DND-41 (cell line): ENCODE results near the gene GSTA5.
"Not testable (repeated sequence)": the region's sequence is repeated elsewhere in the genome, so short reads cannot be mapped to it uniquely, and the experiment has no call there.

ENCODE experiments used
- ATAC-seq: fragments of 200-7000 bp; cut with Tn5 transposase; 3 replicates; pipeline ENCODE4 v1.9.1; 2021; ENCODE audit warnings: low read depth; ENCODE audit not compliant: insufficient read depth
- DNase-seq: peaks from one replicate; pipeline ENCODE4 v3.0.0-alpha.2; 2020
- H2AFZ ChIP-seq: 2 replicates; pipeline ENCODE4 v1.6.0; 2012; ENCODE audit warnings: low read depth, low read length
- H3K27ac ChIP-seq: 2 replicates; pipeline ENCODE4 v1.5.1; 2012; ENCODE audit warnings: low read length, inconsistent platforms
- H3K27me3 ChIP-seq: fragments of 200-600 bp; sonication (generic); 2 replicates; pipeline ENCODE4 v1.6.0; 2012; ENCODE audit warnings: low read length, mild to moderate bottlenecking, inconsistent platforms; ENCODE audit not compliant: insufficient read depth, poor library complexity
- H3K36me3 ChIP-seq: 2 replicates; pipeline ENCODE4 v1.5.1; 2012; ENCODE audit warnings: low read length, inconsistent platforms; ENCODE audit not compliant: insufficient read depth
- H3K4me1 ChIP-seq: 2 replicates; pipeline ENCODE4 v1.5.1; 2012; ENCODE audit warnings: mild to moderate bottlenecking, low read length; ENCODE audit not compliant: insufficient read depth
- H3K4me2 ChIP-seq: 2 replicates; pipeline ENCODE4 v1.6.0; 2012; ENCODE audit warnings: mild to moderate bottlenecking, moderate library complexity, low read length, inconsistent platforms; ENCODE audit not compliant: insufficient read depth
- H3K4me3 ChIP-seq, 2 experiments: fragments of 200-600 bp in 1 of 2; shearing (Covaris generic) in 1 of 2; 2 replicates each; pipeline ENCODE4 v1.5.1; 2012 to 2016; ENCODE audit warnings: inconsistent platforms in 2 of 2, low read length in 2 of 2, mild to moderate bottlenecking in 2 of 2, low read depth in 1 of 2, moderate library complexity in 1 of 2
- H3K79me2 ChIP-seq: 2 replicates; pipeline ENCODE4 v1.6.0; 2012; ENCODE audit warnings: low read length, inconsistent platforms; ENCODE audit not compliant: insufficient read depth
- H3K9ac ChIP-seq: 2 replicates; pipeline ENCODE4 v1.6.0; 2012; ENCODE audit warnings: low read depth, mild to moderate bottlenecking, inconsistent platforms, low read length, moderate library complexity
- H3K9me3 ChIP-seq: 2 replicates; pipeline ENCODE4 v1.5.1; 2012; ENCODE audit warnings: low read length, moderate library complexity, mild to moderate bottlenecking, inconsistent platforms; ENCODE audit not compliant: insufficient read depth, severe bottlenecking
- H4K20me1 ChIP-seq: 2 replicates; pipeline ENCODE4 v1.6.0; 2012; ENCODE audit warnings: low read length; ENCODE audit not compliant: insufficient read depth
- CTCF ChIP-seq: IDR thresholded peaks from 2 replicates; pipeline ENCODE4 v1.5.1; 2012; ENCODE audit warnings: borderline replicate concordance, low read length, moderate library complexity, mild to moderate bottlenecking; ENCODE audit not compliant: poor library complexity, severe bottlenecking; ENCODE audit errors: extremely low read depth
- EZH2 ChIP-seq: IDR thresholded peaks from 3 replicates; pipeline ENCODE4 v1.6.1; 2012; ENCODE audit warnings: borderline replicate concordance, low read depth, mild to moderate bottlenecking, moderate library complexity, low read length, inconsistent platforms; ENCODE audit not compliant: severe bottlenecking

Gene GSTA5

DNA sequence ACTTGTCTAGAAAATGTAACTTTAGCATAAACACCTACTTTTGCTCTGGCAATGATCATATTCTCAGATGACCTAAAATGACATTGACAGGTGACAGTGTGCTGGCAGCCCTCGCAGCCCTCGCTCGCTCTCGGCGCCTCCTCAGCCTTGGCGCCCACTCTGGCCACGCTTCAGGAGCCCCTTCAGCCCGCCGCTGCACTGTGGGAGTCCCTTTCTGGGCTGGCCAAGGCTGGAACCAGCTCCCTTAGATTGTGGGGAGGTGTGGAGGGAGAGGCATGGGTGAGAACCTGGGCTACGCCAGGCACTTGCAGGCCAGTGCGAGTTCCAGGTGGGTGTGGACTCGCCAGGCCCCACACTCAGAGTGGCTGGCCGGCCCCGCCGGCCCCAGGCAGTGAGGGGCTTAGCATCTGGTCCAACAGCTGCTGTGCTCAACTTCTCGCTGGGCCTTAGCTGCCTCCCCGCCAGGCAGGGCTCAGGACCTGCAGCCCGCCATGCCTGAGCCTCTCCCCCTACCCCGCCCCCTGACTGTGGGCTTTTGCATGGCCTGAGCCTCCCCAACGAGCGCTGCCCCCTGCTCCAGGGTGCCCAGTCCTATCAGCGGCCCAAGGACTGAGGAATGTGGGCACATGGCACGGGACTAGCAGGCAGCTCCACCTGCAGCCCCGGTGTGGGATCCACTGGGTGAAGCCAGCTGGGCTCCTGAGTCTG is 54.2 kb downstream of the GSTA5 start:
- Histone ChIP-seq H3K4me1 (no peaks in the 10 kb centered on the region), H3K9ac (no peak overlapping the region), H3K79me2 (no peaks in the 10 kb centered on the region), H3K4me2 (no peak overlapping the region), H3K4me3 (no peak overlapping the region), H3K27me3 (peaks cover under 1% of the 10 kb centered on the region), H3K36me3 (no peaks in the 10 kb centered on the region), H3K27ac (no peak overlapping the region), H3K9me3 (no peaks in the 10 kb centered on the region), H2AFZ (no peak overlapping the region), H4K20me1 (no peaks in the 10 kb centered on the region)
- TF ChIP-seq CTCF (no peak), EZH2 (no peak)
- DNase-seq (no peak), ATAC-seq (no peak)

- H3K4me2 ChIP-seq, ATAC-seq, H3K36me3 ChIP-seq, H3K27ac ChIP-seq, H3K4me1 ChIP-seq, H2AFZ ChIP-seq, H4K20me1 ChIP-seq, H3K9me3 ChIP-seq, H3K4me3 ChIP-seq, H3K79me2 ChIP-seq, H3K9ac ChIP-seq: not testable (repeated sequence)
- peak; percentile 6 for DNase-seq
- H3K27me3 ChIP-seq, result peaks cover 11% of the 10 kb centered on the region
These were observed 57.8 kb downstream of the GSTA5 start for GRCh38 chr6:52782696-52783274.

- H3K27ac ChIP-seq, H4K20me1 ChIP-seq, H3K9me3 ChIP-seq, DNase-seq, H3K4me2 ChIP-seq, ATAC-seq, H3K4me3 ChIP-seq, H3K79me2 ChIP-seq, H3K36me3 ChIP-seq, H3K4me1 ChIP-seq, H2AFZ ChIP-seq, H3K9ac ChIP-seq: not testable (repeated sequence)
- H3K27me3 ChIP-seq, result peaks cover 11% of the 10 kb centered on the region
These were observed 58.4 kb downstream of the GSTA5 start for GRCh38 chr6:52782209-52782608.
